LNCaP clone FGC (cell line): ENCODE measurements around the gene OR2T5.
"Not testable (repeated sequence)": the region's sequence is repeated elsewhere in the genome, so short reads cannot be mapped to it uniquely, and the experiment has no call there.

Experiments used
- DNase-seq: peaks from one replicate; pipeline ENCODE4 v3.0.0-alpha.2; 2011; ENCODE audit warnings: low read depth
- H3K4me3 ChIP-seq: 2 replicates; pipeline ENCODE4 v1.5.1; 2011; ENCODE audit warnings: mild to moderate bottlenecking, low read depth, low read length, control low read depth
- TF ChIP-seq, protein P1 (sequence below): IDR thresholded peaks from 2 replicates; pipeline ENCODE4 v1.5.1; 2012; ENCODE audit warnings: mild to moderate bottlenecking; ENCODE audit not compliant: control insufficient read depth, insufficient read depth; ENCODE audit errors: extremely low read depth

Gene OR2T5

DNA sequence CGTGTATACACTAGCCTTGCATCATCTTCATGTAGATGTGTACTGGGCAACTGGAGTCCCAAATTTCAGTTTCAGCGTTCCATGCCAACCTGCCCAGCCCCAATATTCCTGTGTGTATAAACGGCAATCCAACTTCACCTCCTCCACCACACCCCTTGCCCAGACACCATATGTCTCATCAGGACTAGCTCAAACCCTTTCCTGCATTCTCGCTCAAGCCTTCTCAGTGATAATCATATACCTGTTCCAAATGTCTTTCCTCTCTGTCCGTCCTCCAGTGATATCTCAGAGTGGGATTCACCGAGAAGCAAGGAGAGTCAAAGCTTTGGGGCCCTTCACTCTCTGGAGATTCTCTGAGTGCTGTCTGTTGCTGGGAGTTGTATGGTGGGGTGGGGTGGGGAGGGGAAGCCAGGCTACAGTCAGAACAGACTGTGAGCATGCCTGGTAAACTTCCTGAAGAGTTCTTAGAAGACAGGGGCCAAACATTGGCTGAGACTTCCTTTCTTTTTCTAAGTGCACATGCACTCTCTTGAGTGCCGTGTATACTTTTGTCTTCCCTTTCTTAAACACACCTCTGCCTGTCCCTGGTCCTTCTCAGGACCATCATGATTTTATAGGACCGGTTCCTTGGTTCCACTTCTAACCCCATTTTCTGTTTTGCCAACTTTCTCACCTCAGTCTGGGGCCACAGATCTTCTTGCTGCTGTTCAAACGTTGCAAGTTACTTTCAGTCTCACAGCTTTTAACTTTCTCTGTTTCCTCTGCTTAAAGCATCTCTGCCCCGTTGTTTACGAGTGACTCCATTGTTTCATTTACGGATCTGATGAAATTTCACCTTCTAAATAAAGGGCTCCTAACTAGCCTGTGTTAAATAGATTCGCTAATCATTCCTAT, 6.5 kb upstream of the OR2T5 start:
- DNase-seq, H3K4me3 ChIP-seq: not testable (repeated sequence)

DNA sequence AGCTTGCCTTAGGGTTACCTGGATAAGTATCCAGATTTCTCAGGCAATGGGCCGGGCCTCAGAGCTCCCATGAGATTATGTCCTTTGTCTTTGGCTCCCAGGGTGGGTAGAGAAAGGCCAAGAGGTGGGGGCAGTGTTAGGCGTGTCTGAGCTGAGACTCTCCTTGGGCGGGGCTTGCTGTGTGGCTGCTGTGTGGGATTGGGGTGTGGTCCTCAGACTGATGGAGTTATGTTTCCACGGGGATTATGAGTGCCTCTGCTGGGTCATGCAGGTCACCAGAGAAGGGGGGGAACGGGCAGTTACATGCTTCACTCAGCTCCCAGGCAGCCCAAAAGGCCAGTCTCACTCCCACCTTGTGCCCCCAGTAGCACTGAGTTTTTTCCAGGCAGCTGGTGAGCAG, 8.3 kb downstream of the OR2T5 start:
- DNase-seq, H3K4me3 ChIP-seq: not testable (repeated sequence)

DNA sequence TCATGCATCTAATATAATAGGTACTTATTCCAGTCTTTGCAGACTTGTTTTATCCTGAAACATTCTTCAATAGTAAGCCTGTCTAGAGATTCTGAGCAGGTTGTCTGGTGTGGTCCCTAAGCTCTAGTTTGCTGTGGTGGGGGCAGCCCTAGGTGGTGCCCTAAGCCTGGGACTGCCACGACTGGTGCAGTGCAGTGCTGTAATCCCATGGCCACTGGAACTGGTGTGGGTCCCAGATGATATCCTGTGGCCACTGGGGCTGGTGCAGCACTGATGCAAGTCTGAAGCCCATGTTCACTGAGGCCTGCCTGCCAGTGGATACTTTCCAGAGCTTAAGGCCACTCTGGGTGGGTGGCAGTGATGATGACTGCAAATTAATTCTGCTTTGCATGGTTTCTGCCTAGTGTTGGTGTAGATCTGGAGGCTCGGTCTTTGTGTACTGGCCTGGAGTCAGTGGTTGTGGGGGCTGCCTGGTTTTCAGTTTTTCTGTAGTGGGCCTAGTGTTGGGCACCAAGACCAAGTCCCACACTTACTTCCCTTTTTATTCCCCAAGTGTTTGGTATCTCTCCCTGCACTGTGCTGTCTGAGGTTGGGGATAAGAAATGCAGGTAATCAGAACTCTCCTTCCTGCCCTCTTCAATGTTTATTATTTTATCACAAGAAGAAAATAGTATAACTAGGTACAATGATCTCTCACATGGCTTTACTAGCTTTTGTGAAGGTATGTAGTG, 12.1 kb downstream of the OR2T5 start:
- not testable (repeated sequence) for H3K4me3 ChIP-seq, DNase-seq

DNA sequence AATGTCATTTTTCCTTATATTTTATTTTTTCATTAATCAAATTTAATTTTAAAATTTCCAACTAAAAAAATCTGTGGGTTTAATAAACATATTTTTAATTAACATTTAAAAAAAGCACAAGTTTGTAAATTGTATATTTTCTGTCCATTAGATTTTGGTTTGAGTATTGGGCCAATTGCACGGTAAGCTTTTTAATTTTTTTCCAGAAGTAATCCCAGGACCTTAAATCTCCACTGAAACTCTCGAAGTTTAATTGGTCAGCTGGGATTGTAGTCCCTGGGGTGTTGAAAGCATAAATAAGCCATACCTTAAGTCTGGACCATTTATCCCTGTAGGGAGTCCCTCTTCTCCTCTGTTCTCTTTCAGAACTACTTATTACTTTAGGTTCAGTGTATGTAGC, 19.4 kb downstream of the OR2T5 start, which contains the start of gene OR2G6:
Gene OR2G6, plus strand, starts transcription at position 301 of the 400 bp plus-strand sequence. CDS start 13,574 bp downstream, outside the sequence.
- DNase-seq, H3K4me3 ChIP-seq: not testable (repeated sequence)

- DNase-seq, H3K4me3 ChIP-seq: not testable (repeated sequence)
These were observed 21.8 kb downstream of the OR2T5 start for GRCh38 chr1:248510217-248510616.

- TF ChIP-seq, protein P1, sequence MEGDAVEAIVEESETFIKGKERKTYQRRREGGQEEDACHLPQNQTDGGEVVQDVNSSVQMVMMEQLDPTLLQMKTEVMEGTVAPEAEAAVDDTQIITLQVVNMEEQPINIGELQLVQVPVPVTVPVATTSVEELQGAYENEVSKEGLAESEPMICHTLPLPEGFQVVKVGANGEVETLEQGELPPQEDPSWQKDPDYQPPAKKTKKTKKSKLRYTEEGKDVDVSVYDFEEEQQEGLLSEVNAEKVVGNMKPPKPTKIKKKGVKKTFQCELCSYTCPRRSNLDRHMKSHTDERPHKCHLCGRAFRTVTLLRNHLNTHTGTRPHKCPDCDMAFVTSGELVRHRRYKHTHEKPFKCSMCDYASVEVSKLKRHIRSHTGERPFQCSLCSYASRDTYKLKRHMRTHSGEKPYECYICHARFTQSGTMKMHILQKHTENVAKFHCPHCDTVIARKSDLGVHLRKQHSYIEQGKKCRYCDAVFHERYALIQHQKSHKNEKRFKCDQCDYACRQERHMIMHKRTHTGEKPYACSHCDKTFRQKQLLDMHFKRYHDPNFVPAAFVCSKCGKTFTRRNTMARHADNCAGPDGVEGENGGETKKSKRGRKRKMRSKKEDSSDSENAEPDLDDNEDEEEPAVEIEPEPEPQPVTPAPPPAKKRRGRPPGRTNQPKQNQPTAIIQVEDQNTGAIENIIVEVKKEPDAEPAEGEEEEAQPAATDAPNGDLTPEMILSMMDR: no peak
- no peak for DNase-seq
- H3K4me3 ChIP-seq: no peak overlapping the region
These were observed 33.5 kb downstream of the OR2T5 start for GRCh38 chr1:248521856-248522255.

GRCh38 chr1:248537449-248537848, 49.1 kb downstream of the OR2T5 start:
- H3K4me3 ChIP-seq, DNase-seq: not testable (repeated sequence)
